Neural progenitor cell (in vitro differentiated cells): ENCODE data around the gene FBRS.

ENCODE experiments used
- CTCF ChIP-seq: fragments of 200-600 bp; sonication (generic); IDR thresholded peaks from 2 replicates; pipeline ENCODE4 v1.5.1; 2017; ENCODE audit warnings: antibody characterized with exemption, mild to moderate bottlenecking
- EZH2 ChIP-seq: fragments of 200-600 bp; sonication (generic); IDR thresholded peaks from 2 replicates; pipeline ENCODE4 v1.6.1; 2017; ENCODE audit warnings: antibody characterized with exemption, mild to moderate bottlenecking, moderate library complexity
- EZH2phosphoT487 ChIP-seq: fragments of 200-600 bp; sonication (generic); IDR thresholded peaks from 2 replicates; pipeline ENCODE4 v1.6.1; 2017; ENCODE audit warnings: antibody characterized with exemption

GRCh38 chr16:30711712-30712111, 53.5 kb downstream of the FBRS start:
- TF ChIP-seq CTCF (no peak), EZH2 (no peak), EZH2phosphoT487 (no peak)
